ENCODE measurements around the gene KCTD4.

KCTD4 gene

GRCh38 chr13:45205124-45205523 is 4.3 kb upstream of the KCTD4 start:
- TF ChIP-seq ZNF70 (CRISPR knock-in tag; IDR thresholded peaks at IDR 0.05) (no peak), ZNF565 (CRISPR knock-in tag; conservative IDR thresholded peaks at IDR 0.05; ENCODE audit: low read depth) (no peak), RARB (CRISPR knock-in tag; IDR thresholded peaks at IDR 0.05) (no peak), ARNTL (CRISPR knock-in tag; IDR thresholded peaks at IDR 0.05; ENCODE audit: borderline replicate concordance, low read depth) (no peak)
- no peak for ATAC-seq

GRCh38 chr13:45199711-45200110 is 1.1 kb downstream of the KCTD4 start:
- TF ChIP-seq ARNTL (CRISPR knock-in tag; IDR thresholded peaks at IDR 0.05; ENCODE audit: borderline replicate concordance, low read depth) = no peak
- TF ChIP-seq CSRNP3 (CRISPR knock-in tag; IDR thresholded peaks at IDR 0.05) = no peak
- no peak for TF ChIP-seq PATZ1 (CRISPR knock-in tag; IDR thresholded peaks at IDR 0.05; ENCODE audit: borderline replicate concordance)
- no peak for TF ChIP-seq ZC3H10 (CRISPR knock-in tag; IDR thresholded peaks at IDR 0.05)
- no peak for TF ChIP-seq CSDC2 (CRISPR knock-in tag; IDR thresholded peaks at IDR 0.05)
- no peak for TF ChIP-seq ESRRG (CRISPR knock-in tag; IDR thresholded peaks at IDR 0.05)
- no peak for TF ChIP-seq PPARA (CRISPR knock-in tag; IDR thresholded peaks at IDR 0.05; ENCODE audit: borderline replicate concordance)
- no peak for TF ChIP-seq ZFP3 (CRISPR knock-in tag; IDR thresholded peaks at IDR 0.05)
- no peak for TF ChIP-seq TCF4 (CRISPR knock-in tag; IDR thresholded peaks at IDR 0.05; ENCODE audit: borderline replicate concordance)
- TF ChIP-seq RARB (CRISPR knock-in tag; IDR thresholded peaks at IDR 0.05) = no peak
- no peak for TF ChIP-seq GLIS3 (CRISPR knock-in tag; IDR thresholded peaks at IDR 0.05)
- TF ChIP-seq POU6F1 (CRISPR knock-in tag; IDR thresholded peaks at IDR 0.05; ENCODE audit: borderline replicate concordance, low read depth) = no peak
- TF ChIP-seq CREB5 (CRISPR knock-in tag; IDR thresholded peaks at IDR 0.05; ENCODE audit: low read depth) = no peak
- peak; percentile 42; the same call in 2 of the 3 replicates for ATAC-seq

GRCh38 chr13:45198924-45199323 is 1.9 kb downstream of the KCTD4 start:
- TF ChIP-seq ARNTL (CRISPR knock-in tag; IDR thresholded peaks at IDR 0.05; ENCODE audit: borderline replicate concordance, low read depth) (no peak), CSRNP3 (CRISPR knock-in tag; IDR thresholded peaks at IDR 0.05) (no peak), ZFP30 (CRISPR knock-in tag; IDR thresholded peaks at IDR 0.05) (no peak), TSHZ2 (CRISPR knock-in tag; IDR thresholded peaks at IDR 0.05) (no peak), TOX (CRISPR knock-in tag; IDR thresholded peaks at IDR 0.05; ENCODE audit: borderline replicate concordance) (no peak), POU6F1 (CRISPR knock-in tag; IDR thresholded peaks at IDR 0.05; ENCODE audit: borderline replicate concordance, low read depth) (no peak), ZNF8 (CRISPR knock-in tag; IDR thresholded peaks at IDR 0.05) (no peak), SNAI2 (CRISPR knock-in tag; IDR thresholded peaks at IDR 0.05) (no peak), ZFP3 (CRISPR knock-in tag; IDR thresholded peaks at IDR 0.05) (no peak), PATZ1 (CRISPR knock-in tag; IDR thresholded peaks at IDR 0.05; ENCODE audit: borderline replicate concordance) (no peak), CREB5 (CRISPR knock-in tag; IDR thresholded peaks at IDR 0.05; ENCODE audit: low read depth) (no peak), CSDC2 (CRISPR knock-in tag; IDR thresholded peaks at IDR 0.05) (no peak), GLIS3 (CRISPR knock-in tag; IDR thresholded peaks at IDR 0.05) (no peak), RARB (CRISPR knock-in tag; IDR thresholded peaks at IDR 0.05) (no peak), TCF4 (CRISPR knock-in tag; IDR thresholded peaks at IDR 0.05; ENCODE audit: borderline replicate concordance) (no peak), ESRRG (CRISPR knock-in tag; IDR thresholded peaks at IDR 0.05) (no peak), BACH2 (CRISPR knock-in tag; IDR thresholded peaks at IDR 0.05; ENCODE audit: borderline replicate concordance) (no peak)
- no peak for ATAC-seq

Measured in SK-N-SH treated with all-trans-retinoic acid at 6 μM for 48 hours (cell line).